ENCODE data around the gene DGCR6.
"Not testable (repeated sequence)": the region's sequence is repeated elsewhere in the genome, so short reads cannot be mapped to it uniquely, and the experiment has no call there.

DGCR6 gene

DNA sequence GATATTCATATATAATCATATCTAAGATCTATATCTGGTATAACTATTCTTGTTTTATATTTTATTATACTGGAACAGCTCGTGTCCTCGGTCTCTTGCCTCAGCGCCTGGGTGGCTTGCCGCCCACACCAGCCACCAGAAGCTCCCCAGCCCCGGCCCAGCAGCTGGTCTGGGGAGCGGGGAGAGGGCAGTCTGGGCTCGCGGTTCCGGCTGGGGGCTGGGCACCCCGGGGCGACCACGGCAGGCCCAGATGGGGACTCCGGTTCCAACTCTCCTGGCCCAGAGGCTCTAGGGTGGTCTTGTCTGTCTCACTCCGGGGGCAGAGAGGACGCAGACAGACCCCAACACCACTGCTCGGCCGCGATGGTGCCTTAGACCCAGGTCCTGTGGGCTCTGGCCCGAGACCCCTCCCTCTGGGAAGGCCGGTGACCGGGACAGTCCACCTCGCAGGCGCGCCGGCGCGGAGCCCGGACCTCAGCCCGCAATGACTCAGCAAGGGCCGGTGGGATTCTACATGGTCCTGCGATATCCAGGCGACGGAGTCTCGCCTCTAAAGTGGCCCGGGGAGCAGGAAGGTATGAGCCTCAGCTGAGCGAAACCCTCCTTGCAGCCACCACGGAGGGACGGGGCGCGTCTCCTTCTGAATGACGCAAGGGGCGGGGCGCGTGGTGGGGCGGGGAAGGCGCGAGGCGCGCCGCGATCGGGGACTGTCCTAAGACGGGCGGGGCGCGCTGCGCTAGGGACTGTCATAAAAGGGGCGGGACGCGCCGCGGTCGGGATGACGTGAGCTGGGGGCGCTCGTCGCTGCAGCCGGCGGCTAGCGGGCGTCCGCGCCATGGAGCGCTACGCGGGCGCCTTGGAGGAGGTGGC, at the start of gene DGCR6:
Gene DGCR6, plus strand, starts transcription at position 781 of the 870 bp plus-strand sequence. Its CDS starts 55 bp downstream, at position 836.
- DNase-seq, result no peak

DNA sequence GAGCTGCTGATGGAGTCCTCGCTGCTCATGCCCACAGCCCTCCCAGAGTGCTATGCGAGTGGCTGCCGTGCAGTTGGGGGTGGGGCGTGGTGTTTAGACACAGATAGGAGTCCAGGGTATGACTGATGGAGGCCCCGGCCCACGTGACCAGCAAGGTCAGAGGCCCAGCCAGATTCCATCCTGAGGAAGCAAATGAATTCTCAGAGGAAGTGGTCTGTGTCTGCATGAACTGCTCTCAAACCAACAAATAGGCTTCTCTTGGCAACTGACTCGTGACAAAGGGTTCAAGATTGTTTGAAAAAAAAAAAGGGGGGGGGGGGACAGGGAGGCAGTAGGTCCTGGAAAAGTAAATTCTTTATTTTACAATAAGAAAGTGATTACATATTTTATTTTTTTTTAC, 46.8 kb upstream of the DGCR6 start:
- not testable (repeated sequence) for DNase-seq

DNA sequence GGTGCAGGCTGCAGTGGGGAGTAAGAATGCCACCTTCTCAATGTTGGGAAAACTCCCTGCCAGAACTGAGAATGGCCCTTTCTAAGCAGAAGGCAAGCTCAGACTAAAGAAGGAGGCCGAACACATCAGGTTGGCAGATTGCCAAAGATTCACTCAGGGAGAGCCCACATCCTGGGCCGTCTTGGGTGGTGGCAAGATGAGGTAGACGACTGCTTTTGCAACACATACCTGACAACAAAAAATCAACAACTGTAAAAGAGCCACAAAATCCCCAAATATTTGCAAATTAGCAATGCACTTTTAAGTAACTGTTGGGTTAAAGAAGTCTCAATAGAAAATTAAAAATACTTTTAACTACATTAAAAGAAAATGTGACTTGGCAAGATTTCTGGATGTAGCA, 24.9 kb upstream of the DGCR6 start:
- DNase-seq, result not testable (repeated sequence)

DNA sequence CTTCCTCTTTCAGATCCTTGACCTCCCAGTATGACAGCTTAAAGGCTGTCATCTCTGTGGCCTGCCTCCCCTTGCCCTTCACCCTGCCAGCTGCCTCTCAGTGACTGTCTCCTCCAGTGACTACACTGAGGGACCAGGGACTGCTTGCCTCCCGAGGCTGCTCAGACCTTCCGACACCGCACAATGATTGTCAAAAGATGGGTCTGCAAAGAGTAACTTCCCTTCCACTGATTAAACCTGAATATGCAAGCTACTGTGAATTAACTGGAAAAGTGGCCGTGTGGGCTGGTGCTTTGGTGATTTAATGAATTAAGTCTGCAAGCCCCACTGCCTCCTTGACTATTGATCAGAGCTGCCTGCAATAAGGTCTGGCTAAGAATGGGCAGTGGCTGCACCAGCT, 21.7 kb upstream of the DGCR6 start:
- peak; percentile 12 for DNase-seq

DNA sequence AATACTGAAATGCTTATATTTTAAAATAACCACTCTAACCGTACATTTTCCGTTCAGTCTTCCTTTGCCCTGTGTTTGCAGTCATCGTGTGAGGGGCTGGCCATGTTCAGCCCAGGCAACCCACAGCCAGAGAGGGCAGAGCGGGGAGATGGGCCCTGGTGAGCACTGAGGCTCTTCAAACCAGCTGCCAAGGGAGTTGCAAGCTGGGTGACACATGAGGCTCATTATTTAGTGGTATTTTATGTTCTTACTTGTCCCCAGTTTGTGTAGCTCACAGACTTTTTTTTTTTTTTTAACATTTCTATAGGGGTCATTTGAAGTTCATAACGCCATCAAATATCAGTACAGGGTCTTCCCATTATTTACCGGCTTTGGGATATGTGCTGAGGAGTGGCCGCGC, 18.0 kb upstream of the DGCR6 start:
- no peak for DNase-seq

DNA sequence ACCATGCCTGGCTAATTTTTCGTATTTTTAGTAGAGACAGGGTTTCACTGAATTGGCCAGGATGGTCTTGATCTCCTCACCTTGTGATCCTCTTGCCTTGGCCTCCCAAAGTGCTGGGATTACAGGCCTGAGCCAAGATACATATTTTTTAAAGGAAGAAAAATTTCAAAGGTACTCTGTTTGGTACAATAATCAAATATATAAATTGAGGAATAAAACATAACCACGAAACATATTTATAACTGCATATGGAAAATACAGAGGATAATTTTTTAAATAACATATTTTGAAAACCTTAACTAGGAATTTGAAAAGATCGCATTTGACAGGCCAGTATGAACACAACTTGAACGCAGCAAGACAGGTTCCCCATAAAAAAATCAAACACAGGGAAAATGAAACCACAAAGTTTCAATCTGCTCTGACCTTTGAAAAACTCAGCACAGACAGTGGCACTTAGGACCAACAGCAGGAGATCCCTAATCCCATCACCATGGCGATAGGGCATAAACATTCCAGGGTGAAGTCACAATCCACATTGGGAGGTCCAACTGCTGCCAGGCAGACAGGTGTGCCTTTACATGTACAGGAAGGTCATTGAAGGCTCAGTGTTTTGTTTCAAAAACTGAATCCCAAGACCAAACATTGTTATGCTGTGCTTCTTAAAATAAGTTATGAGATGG, 15.5 kb upstream of the DGCR6 start:
- not testable (repeated sequence) for DNase-seq

DNA sequence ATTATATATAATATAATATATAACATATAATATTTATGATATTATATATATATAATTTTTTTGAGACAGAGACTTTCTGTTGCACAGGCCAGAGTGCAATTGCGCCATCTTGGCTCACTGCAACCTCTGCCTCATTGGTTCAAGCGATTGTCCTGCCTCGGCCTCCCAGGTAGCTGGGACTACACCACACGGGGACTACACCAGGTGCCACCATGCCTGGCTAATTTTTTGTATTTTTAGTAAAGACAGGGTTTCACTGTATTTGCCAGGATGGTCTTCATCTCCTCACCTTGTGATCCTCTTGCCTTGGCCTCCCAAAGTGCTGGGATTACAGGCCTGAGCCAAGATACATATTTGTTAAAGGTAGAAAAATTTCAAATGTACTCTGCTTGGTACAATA, 12.3 kb upstream of the DGCR6 start:
- DNase-seq, result not testable (repeated sequence)

DNA sequence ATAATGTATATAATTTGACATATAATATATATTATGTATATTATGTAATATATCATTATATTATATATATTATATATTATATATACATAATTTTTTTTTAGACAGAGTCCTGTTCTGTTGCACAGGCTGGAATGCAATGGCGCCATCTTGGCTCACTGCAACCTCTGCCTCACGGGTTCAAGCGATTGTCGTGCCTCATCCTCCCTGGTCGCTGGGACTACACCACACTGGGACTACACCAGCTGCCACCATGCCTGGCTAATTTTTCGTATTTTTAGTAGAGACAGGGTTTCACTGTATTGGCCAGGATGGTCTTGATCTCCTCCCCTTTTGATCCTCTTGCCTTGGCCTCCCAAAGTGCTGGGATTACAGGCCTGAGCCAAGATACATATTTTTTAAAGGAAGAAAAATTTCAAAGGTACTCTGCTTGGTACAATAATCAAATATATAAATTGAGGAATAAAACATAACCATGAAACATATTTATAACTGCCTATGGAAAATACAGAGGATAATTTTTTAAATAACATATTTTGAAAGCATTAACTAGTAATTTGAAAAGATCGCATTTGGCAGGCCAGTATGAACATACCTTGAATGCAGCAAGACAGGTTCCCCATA, 10.0 kb upstream of the DGCR6 start:
- not testable (repeated sequence) for DNase-seq

DNA sequence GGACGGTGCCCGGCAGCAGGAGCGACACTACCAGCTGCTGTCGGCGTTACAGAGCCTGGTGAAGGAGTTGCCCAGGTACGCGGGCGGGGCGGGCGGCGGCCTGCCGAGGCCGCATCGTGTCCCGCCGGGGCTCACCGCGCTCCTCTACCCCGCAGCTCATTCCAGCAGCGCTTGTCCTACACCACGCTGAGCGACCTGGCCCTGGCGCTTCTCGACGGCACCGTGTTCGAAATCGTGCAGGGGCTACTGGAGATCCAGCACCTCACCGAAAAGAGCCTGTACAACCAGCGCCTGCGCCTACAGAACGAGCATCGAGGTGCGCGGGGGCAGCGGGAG, 258 bp downstream of the DGCR6 start:
- not testable (repeated sequence) for DNase-seq

DNA sequence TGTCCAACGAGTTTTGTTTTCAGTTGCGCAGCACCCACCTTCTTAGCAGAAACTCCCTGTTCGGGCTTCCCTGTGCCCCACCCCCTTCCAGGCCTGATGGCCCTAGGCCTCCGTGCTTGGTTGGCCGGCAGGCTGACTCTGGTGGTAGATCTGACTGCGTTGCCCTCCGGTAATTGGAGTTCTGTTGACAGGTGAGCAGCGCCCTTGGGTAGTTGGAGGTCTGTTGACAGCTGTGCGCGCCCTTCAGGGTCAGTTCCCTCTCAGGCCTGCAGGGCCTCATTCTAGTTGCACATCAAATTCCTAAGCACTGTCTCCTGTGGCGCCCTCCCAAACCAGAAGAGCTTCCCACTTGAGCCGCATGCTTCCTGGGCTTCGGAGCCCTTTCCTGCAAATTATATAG, 776 bp downstream of the DGCR6 start:
- no peak for DNase-seq

DNA sequence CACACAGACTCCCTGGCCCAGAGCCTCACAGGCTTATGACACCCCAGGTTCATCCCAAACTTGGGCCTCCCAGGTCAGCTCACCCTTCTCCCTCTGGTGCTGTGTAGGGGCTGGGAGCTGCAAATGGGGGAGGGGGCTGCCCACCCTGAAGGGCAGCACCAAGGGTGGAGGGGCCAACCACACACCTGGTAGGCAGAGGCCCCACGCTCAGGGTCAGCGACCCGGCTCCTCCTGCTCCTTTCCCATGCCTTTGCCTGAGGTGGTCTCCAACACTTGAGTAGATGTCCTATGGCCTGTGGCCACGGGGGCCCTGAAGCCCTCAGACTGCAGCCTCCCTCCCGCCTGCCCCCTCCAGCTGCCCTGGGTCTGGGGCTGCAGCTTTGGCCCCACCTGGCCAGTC, 3.4 kb downstream of the DGCR6 start:
- DNase-seq, result peak; percentile 13

DNA sequence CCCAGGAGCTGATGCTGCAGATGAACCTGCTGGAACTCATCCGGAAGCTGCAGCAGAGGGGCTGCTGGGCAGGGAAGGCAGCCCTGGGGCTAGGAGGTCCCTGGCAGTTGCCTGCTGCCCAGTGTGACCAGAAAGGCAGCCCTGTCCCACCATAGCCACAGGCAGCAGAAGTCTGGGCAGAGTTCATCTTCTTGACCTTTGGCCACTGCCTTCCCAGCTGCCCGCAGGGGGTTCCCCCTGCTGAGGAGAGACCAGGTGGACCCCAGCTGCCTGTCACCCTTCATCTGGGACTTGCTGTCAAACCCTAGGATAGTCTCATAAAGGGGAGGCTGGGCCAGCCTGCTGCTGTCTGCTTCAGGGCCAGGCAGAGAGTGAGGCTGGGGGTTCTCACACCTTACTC, 5.4 kb downstream of the DGCR6 start:
- not testable (repeated sequence) for DNase-seq

DNA sequence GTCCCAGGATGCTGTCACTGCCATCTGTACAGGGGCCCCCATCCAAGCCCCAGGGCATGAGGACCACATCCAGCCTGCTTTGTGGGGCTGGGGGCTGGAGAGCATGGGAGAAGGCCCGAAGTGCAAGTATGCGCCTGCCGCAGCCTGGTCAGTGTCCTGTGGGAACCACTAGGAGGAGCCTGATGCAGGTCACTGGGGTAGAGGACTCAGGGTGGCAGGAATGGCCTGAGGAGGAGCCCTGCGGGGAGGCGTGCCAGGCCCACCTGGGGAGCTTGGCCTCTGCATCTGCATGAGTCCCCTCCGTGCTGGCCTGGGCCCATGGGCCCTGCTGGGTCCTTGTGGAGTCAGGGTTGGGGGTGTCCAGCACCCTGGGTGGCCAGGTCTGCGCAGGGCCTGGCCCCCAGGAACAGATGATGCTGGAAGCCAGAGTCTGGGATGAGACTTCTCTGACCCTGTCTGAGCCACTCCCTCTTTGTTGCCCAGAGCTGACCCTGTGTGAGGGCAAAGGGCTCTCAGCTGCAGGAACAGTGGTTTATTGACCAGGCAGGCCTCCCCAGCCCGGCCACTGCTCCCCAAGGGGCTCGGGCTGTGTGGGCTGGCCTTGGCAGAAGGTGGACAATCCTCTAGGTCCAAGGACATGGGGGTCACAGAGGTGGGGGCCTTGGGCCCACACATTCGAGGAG, 6.3 kb downstream of the DGCR6 start:
- not testable (repeated sequence) for DNase-seq

DNA sequence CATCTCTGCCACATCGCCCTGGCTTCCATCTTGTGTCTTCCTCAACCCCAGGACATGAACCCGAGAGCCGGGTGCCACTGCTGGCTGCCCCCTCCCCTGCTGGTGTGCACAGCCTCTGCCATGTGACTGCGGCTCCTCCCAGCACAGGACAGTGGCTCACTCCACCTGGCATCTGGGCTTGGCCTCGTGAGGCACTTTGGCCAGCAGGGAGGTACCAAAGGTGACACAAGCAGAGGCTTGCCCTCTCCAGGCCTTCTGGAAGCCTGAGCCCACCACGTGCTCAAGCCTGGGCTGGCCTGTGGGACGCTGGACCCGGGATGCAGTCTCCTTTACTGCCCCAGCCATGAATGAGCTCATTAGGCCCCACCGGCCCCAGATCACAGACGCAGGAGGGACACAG, 8.4 kb downstream of the DGCR6 start:
- DNase-seq, result not testable (repeated sequence)

DNA sequence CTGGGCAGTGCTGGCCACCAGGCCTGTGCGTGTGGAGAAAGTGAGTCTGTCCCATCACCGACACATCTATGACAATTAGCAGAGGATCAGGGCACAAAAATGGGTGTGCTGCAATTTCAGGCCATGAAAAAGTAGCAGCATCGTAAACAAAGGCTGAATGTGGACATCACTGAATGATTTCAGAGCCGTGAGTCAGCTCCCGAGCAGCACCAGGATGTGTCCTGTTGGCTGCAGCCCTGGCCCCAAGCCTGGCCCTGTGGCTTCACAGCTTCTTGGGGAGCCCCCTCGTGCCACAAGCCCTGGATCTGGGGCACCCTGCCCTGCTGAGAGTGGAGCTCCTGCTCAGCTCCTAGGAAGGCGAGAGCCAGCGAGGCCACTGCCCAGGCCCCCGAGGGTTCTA, 9.4 kb downstream of the DGCR6 start:
- DNase-seq, result not testable (repeated sequence)

DNA sequence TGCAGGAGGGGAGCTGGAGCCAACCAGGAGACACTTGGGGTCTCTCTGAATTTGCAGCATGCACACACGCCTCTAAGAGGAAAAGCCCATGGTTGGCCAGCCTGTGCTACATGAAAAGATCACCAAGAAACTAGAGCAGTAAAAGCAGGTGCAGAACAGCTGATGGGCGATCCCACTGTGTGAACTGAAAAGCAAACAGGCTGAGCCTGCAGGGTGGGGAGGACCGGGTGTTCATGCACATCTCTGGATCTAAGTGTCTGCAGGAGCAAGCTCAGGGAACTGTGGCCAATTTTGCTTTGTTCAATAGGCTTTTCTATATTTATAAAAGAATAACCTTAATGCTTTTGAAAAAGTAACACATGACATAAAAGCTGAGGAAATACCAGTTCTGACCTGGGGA, 11.7 kb downstream of the DGCR6 start:
- peak; percentile 1 for DNase-seq

DNA sequence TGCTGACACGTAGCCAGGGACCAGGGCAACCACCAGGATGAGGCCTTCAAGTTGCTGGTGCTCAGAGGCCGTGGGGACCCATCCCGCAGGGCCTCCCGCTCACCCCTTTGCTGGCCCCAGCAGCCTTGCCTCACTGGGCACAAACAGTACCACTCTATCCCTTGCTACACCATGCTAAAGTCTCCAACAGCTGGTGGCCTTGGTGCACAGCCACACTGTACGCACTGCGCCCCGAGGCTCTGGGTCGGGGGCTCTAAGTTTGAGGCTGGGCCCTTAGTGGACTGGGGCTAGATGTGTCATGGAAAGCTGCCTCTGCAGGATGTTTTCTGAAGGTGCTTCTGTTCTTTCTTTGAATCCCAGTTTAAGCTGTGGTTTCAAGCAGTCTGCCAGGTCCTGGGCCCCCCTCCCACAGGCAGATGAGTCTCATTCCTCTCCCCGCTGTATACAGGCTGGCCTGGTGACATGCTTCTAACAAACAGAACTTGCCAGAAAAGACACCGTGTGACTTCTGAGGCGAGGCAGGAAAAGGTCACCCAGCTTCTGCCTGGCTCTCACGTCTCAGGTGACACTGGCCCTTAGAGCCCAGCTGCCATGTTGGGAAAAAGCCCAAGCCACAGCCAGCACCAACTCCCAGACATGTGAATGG, 14.3 kb downstream of the DGCR6 start:
- DNase-seq, result not testable (repeated sequence)

DNA sequence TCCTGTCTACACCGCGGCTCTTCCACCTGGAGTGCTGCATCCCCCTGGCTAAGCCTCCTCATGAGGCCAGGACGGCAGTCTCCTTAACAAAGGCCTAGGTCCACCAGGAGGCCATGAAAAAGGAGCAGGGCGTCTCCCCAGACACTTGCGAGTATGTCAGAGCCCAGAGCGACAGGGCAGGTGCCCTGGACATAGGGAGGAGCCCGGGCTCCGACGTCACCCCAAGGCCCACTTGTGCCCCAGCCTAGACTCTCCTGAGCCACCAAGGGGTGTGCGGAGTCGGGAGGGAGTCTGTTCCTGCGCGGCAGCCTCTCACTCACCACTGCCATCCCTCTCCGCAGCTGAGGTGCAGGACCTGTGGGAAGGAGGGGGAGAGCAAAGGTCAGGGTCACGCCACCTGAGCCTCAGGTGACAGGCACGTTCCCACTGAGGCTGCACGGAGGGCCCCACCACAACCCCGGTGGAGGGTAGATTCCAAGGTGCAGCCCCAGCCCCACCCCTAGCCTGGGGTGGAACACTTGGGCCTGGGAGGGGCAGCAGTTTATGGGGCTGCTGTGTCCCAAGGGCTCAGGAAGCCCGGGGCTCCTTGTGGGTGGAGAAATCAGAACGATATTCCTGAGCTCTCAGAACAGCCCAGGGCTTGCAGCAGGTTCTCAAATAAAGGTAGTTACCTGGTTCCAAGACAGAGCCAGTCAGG, 19.4 kb downstream of the DGCR6 start:
- no peak for DNase-seq

DNA sequence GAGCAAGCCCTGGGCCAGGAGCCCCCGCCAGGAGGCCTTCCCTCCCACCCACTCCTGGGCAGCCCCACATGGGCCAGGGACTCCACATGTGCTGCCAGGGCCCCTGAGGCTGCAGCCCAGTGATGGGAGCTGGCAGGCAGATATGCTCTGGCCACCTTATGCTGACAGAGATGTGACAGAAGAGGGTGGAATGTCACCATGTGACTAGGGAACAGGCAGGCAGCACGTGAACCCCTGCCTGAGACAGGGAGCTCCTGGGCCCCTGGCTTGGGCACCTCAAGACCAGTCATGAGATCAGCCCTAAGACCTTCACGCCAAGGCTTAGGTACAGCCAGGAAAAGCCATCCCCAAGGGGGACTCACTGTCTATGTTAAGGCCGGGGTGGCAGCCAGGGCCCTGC, 20.9 kb downstream of the DGCR6 start:
- DNase-seq, result no peak

DNA sequence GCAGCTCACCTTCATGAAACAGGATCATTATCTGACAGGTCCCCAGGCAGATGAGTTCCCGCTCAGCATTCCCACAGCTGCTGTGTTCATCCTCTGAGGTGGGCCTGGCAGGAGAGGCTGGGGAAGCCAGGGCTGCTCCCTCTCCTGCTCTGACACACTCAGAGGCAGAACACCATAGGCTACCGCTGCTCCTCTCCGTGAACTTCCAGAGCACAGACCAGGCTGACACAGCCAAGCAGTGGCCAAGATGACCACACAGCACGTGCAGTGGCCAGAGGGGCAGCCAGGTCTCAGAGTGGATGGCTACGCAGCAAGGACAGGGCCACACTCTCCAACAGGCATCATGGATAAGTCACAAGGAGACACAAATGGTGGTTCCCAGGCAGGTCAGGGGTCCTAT, 21.5 kb downstream of the DGCR6 start:
- DNase-seq, result no peak

DNA sequence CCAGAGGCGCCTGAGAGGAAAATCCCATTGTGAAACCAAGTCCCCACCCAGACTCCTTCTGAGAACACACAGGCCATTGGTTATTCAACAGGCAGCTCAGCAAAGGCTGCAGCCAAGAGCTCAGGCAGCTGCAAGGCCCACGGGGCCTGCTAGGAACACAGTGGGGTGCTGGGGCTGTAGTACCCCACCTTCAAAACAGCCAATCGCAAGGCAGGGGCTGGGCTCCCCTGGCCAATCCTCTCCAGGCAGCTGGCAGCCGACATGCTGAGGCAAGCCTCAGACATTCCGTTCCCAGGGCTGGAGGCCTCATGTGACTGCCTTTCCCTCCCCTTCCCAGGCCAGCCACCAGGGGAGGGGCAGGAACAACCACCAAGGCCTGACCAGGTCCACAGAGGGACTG, 23.3 kb downstream of the DGCR6 start:
- no peak for DNase-seq
